PC-9 (cell line): ENCODE data around the gene ANO7. TPM values are rescaled to one million over a fixed set of nuclear protein-coding genes. Genes with fewer than 3 reads are reported as not detected.

Experiments
- BruUV-seq: library from RNA; stranded (reverse); fragments of 400-500 nt; replicated peaks from 2 replicates; lab custom pipeline; 2021; lab: Mats Ljungman, UMichigan
- CTCF ChIA-PET: fragments of 300-600 bp; sonication (Branson Sonifier 250); formaldehyde crosslinking; loops from one replicate; lab custom pipeline; 2022; ENCODE audit warnings: antibody characterized with exemption; lab: Charles Lee
- POLR2A ChIA-PET: fragments of 300-600 bp; sonication (Branson Sonifier 250); formaldehyde crosslinking; loops from one replicate; lab custom pipeline; 2022; ENCODE audit warnings: antibody characterized with exemption; ENCODE audit not compliant: unreplicated experiment; lab: Charles Lee
- DNase-seq, 2 experiments: peaks; one replicate each; pipeline versions ENCODE4 v3.0.0 to v3.0.0-alpha.2; 2015 to 2022; ENCODE audit warnings: mixed read lengths in 1 of 2
- H2AFZ ChIP-seq: fragments of 200-600 bp; sonication (generic); 2 replicates; pipeline ENCODE4 v1.8.1; 2017; ENCODE audit warnings: antibody characterized with exemption
- H3F3A ChIP-seq: fragments of 200-600 bp; sonication (generic); 2 replicates; pipeline ENCODE4 v1.8.1; 2017; ENCODE audit warnings: antibody characterized with exemption, mild to moderate bottlenecking, low read depth; ENCODE audit not compliant: insufficient read depth
- H3K27ac ChIP-seq: fragments of 200-600 bp; sonication (generic); 2 replicates; pipeline ENCODE4 v1.6.1; 2016; ENCODE audit warnings: mixed run types
- H3K27me3 ChIP-seq: fragments of 200-600 bp; sonication (generic); 2 replicates; pipeline ENCODE4 v1.6.1; 2016; ENCODE audit warnings: low read depth, mixed run types; ENCODE audit not compliant: insufficient read depth
- H3K36me3 ChIP-seq: fragments of 200-600 bp; sonication (generic); 2 replicates; pipeline ENCODE4 v1.6.1; 2016; ENCODE audit warnings: low read depth, mixed run types
- H3K4me1 ChIP-seq: fragments of 200-600 bp; sonication (generic); replicated peaks from 2 replicates; pipeline ENCODE4 v1.6.1; 2016; ENCODE audit warnings: mixed run types; ENCODE audit not compliant: insufficient read depth
- H3K4me2 ChIP-seq: fragments of 200-600 bp; sonication (generic); 2 replicates; pipeline ENCODE4 v1.6.1; 2017; ENCODE audit warnings: mixed run types
- H3K4me3 ChIP-seq: fragments of 200-600 bp; sonication (generic); 2 replicates; pipeline ENCODE4 v1.6.1; 2016; ENCODE audit warnings: mixed run types
- H3K79me2 ChIP-seq: fragments of 200-600 bp; sonication (generic); 2 replicates; pipeline ENCODE4 v1.6.1; 2017; ENCODE audit warnings: low read depth, mixed run types
- H3K9me2 ChIP-seq: fragments of 200-600 bp; sonication (generic); 2 replicates; pipeline ENCODE4 v1.8.1; 2017; ENCODE audit warnings: mild to moderate bottlenecking; ENCODE audit not compliant: insufficient read depth
- H3K9me3 ChIP-seq: fragments of 200-600 bp; sonication (generic); 2 replicates; pipeline ENCODE4 v1.8.1; 2016; ENCODE audit warnings: low read depth; ENCODE audit not compliant: insufficient read depth
- H4K20me1 ChIP-seq: fragments of 200-600 bp; sonication (generic); 2 replicates; pipeline ENCODE4 v1.8.1; 2017; ENCODE audit not compliant: insufficient read depth
- CTCF ChIP-seq: fragments of 200-600 bp; sonication (generic); conservative IDR thresholded peaks from 2 replicates; pipeline ENCODE4 v1.6.1; 2017; ENCODE audit warnings: mixed run types, antibody characterized with exemption, mild to moderate bottlenecking, moderate library complexity
- EZH2 ChIP-seq: fragments of 200-600 bp; sonication (generic); IDR thresholded peaks from 2 replicates; pipeline ENCODE4 v1.8.0; 2017; ENCODE audit warnings: antibody characterized with exemption, low read depth
- intact Hi-C: fragments of 100-400 bp; cut with micrococcal nuclease; formaldehyde crosslinking; loops from one replicate; pipeline ENCODE4 v1.10.0; 2022; ENCODE audit not compliant: unreplicated experiment
- total RNA-seq: library from RNA; stranded (reverse); gene quantifications from 2 replicates; pipeline ENCODE4 v1.2.3, GENCODE V29; 2021

The ANO7 gene
- total RNA-seq, 1 experiment from 2014 or later: 6.5 TPM

GRCh38 chr2:241230435-241230834 is 42.0 kb downstream of the ANO7 start:
- ChIA-PET CTCF (no interaction called here), POLR2A (no interaction called here)
- Histone ChIP-seq H3K4me2 (no peak overlapping the region), H3K9me2 (no peaks in the 10 kb centered on the region), H3K79me2 (no peaks in the 10 kb centered on the region), H3K36me3 (peaks cover 24% of the 10 kb centered on the region), H3F3A (peaks cover 14% of the 10 kb centered on the region; the same call in 1 of the 2 replicates), H3K4me1 (no peaks in the 10 kb centered on the region), H3K27ac (no peak overlapping the region), H3K9me3 (no peaks in the 10 kb centered on the region), H3K4me3 (no peak overlapping the region), H2AFZ (no peak overlapping the region), H4K20me1 (peaks cover 69% of the 10 kb centered on the region), H3K27me3 (no peaks in the 10 kb centered on the region)
- BruUV-seq: no TSS peak
- TF ChIP-seq EZH2 (no peak), CTCF (no peak)
- intact Hi-C loops: no loop called here
- DNase-seq: no peak

- Histone ChIP-seq H3K27ac (no peak overlapping the region), H3K9me2 (no peaks in the 10 kb centered on the region), H3K36me3 (peaks cover 44% of the 10 kb centered on the region), H3K4me2 (no peak overlapping the region), H2AFZ (no peak overlapping the region), H3K4me3 (no peak overlapping the region), H3K4me1 (no peaks in the 10 kb centered on the region), H3K9me3 (no peaks in the 10 kb centered on the region), H3K27me3 (no peaks in the 10 kb centered on the region), H3F3A (no peaks in the 10 kb centered on the region; the same call in 1 of the 2 replicates), H4K20me1 (peaks cover 69% of the 10 kb centered on the region), H3K79me2 (no peaks in the 10 kb centered on the region)
- no peak for TF ChIP-seq EZH2
- CTCF ChIA-PET: no interaction called here
- no TSS peak for BruUV-seq
- DNase-seq: no peak
- POLR2A ChIA-PET: interaction anchor here (0.6 kb wide), 1 partner anchor 9 kb away, joined by 4 read pairs; no protein-coding TSS in a partner anchor
- intact Hi-C loops: no loop called here
Observed at GRCh38 chr2:241232736-241233575, 44.5 kb downstream of the ANO7 start.

GRCh38 chr2:241234066-241234790 is 45.8 kb downstream of the ANO7 start:
- H3F3A ChIP-seq: no peaks in the 10 kb centered on the region; the same call in none of the 2 replicates
- intact Hi-C loops: no loop called here
- POLR2A ChIA-PET: interaction anchor here (0.5 to 0.6 kb wide), 2 partner anchors 10 to 334 kb away, joined by 5 to 15 read pairs; no protein-coding TSS in a partner anchor
- TF ChIP-seq EZH2: no peak
- TF ChIP-seq CTCF: no peak
- no peaks in the 10 kb centered on the region for H3K9me3 ChIP-seq
- CTCF ChIA-PET: no interaction called here
- H3K27me3 ChIP-seq: no peaks in the 10 kb centered on the region
- no peak overlapping the region for H3K4me3 ChIP-seq
- H3K36me3 ChIP-seq: peaks cover 42% of the 10 kb centered on the region
- no peak for DNase-seq
- H3K9me2 ChIP-seq: no peaks in the 10 kb centered on the region
- no peak overlapping the region for H3K27ac ChIP-seq
- no peaks in the 10 kb centered on the region for H3K4me1 ChIP-seq
- BruUV-seq: no TSS peak
- no peak overlapping the region for H2AFZ ChIP-seq
- no peak overlapping the region for H3K4me2 ChIP-seq
- H4K20me1 ChIP-seq: peaks cover 65% of the 10 kb centered on the region
- no peaks in the 10 kb centered on the region for H3K79me2 ChIP-seq
